Measurements from ENCODE around the gene FGF21. TPM values are rescaled to one million over a fixed set of nuclear protein-coding genes. Genes with fewer than 3 reads are reported as not detected.
"Not testable (repeated sequence)": the region's sequence is repeated elsewhere in the genome, so short reads cannot be mapped to it uniquely, and the experiment has no call there.

Gene FGF21
- total RNA-seq, 1 donor, result not detected

GRCh38 chr19:48756686-48757085, 1.4 kb downstream of the FGF21 start:
- H3K4me3 ChIP-seq (ENCODE audit: low read length), result no peak overlapping the region
- peaks cover 22% of the 10 kb centered on the region for H3K4me1 ChIP-seq (ENCODE audit: insufficient read depth, low read length)
- peaks cover 20% of the 10 kb centered on the region for H3K27me3 ChIP-seq (ENCODE audit: insufficient read depth, low read length)
- H3K9me3 ChIP-seq (ENCODE audit: low read depth, low read length), result no peaks in the 10 kb centered on the region

- H3K27me3 ChIP-seq (ENCODE audit: insufficient read depth, low read length), result peaks cover 17% of the 10 kb centered on the region
- H3K4me3 ChIP-seq (ENCODE audit: low read length), result no peak overlapping the region
- H3K9me3 ChIP-seq (ENCODE audit: low read depth, low read length), result no peaks in the 10 kb centered on the region
- peaks cover 19% of the 10 kb centered on the region for H3K4me1 ChIP-seq (ENCODE audit: insufficient read depth, low read length)
These were observed 1.9 kb downstream of the FGF21 start for GRCh38 chr19:48757089-48757675.

GRCh38 chr19:48757741-48758144, 2.4 kb downstream of the FGF21 start:
- peaks cover 13% of the 10 kb centered on the region for H3K4me1 ChIP-seq (ENCODE audit: insufficient read depth, low read length)
- peaks cover 11% of the 10 kb centered on the region for H3K27me3 ChIP-seq (ENCODE audit: insufficient read depth, low read length)
- no peak overlapping the region for H3K4me3 ChIP-seq (ENCODE audit: low read length)
- H3K9me3 ChIP-seq (ENCODE audit: low read depth, low read length), result no peaks in the 10 kb centered on the region

GRCh38 chr19:48760504-48761205, 5.3 kb downstream of the FGF21 start:
- Histone ChIP-seq H3K4me3 (ENCODE audit: low read length) (no peak overlapping the region), H3K27me3 (ENCODE audit: insufficient read depth, low read length) (no peaks in the 10 kb centered on the region), H3K4me1 (ENCODE audit: insufficient read depth, low read length) (peaks cover 5% of the 10 kb centered on the region), H3K9me3 (ENCODE audit: low read depth, low read length) (no peaks in the 10 kb centered on the region)

- H3K4me1 ChIP-seq (ENCODE audit: insufficient read depth, low read length), result peaks cover 12% of the 10 kb centered on the region
- not testable (repeated sequence) for H3K27me3 ChIP-seq (ENCODE audit: insufficient read depth, low read length); H3K4me3 ChIP-seq (ENCODE audit: low read length); H3K9me3 ChIP-seq (ENCODE audit: low read depth, low read length)
These were observed 10.5 kb downstream of the FGF21 start for GRCh38 chr19:48765816-48766215.

GRCh38 chr19:48768171-48768753, 12.9 kb downstream of the FGF21 start:
- not testable (repeated sequence) for H3K27me3 ChIP-seq (ENCODE audit: insufficient read depth, low read length); H3K4me3 ChIP-seq (ENCODE audit: low read length); H3K9me3 ChIP-seq (ENCODE audit: low read depth, low read length)
- H3K4me1 ChIP-seq (ENCODE audit: insufficient read depth, low read length), result peaks cover 12% of the 10 kb centered on the region

GRCh38 chr19:48768994-48769713, 13.8 kb downstream of the FGF21 start:
- Histone ChIP-seq H3K9me3 (ENCODE audit: low read depth, low read length) (no peaks in the 10 kb centered on the region), H3K4me1 (ENCODE audit: insufficient read depth, low read length) (peaks cover 12% of the 10 kb centered on the region), H3K4me3 (ENCODE audit: low read length) (no peak overlapping the region), H3K27me3 (ENCODE audit: insufficient read depth, low read length) (no peaks in the 10 kb centered on the region)

- Histone ChIP-seq H3K4me1 (ENCODE audit: insufficient read depth, low read length) (peaks cover 12% of the 10 kb centered on the region), H3K4me3 (ENCODE audit: low read length) (no peak overlapping the region), H3K27me3 (ENCODE audit: insufficient read depth, low read length) (no peaks in the 10 kb centered on the region), H3K9me3 (ENCODE audit: low read depth, low read length) (no peaks in the 10 kb centered on the region)
These were observed 14.9 kb downstream of the FGF21 start for GRCh38 chr19:48770266-48770665.

- Histone ChIP-seq H3K27me3 (ENCODE audit: insufficient read depth, low read length) (no peaks in the 10 kb centered on the region), H3K4me3 (ENCODE audit: low read length) (no peak overlapping the region), H3K4me1 (ENCODE audit: insufficient read depth, low read length) (peaks cover 12% of the 10 kb centered on the region), H3K9me3 (ENCODE audit: low read depth, low read length) (no peaks in the 10 kb centered on the region)
These were observed 15.6 kb downstream of the FGF21 start for GRCh38 chr19:48770734-48771472.

GRCh38 chr19:48772503-48772953, 17.2 kb downstream of the FGF21 start:
- Histone ChIP-seq H3K9me3 (ENCODE audit: low read depth, low read length) (no peaks in the 10 kb centered on the region), H3K27me3 (ENCODE audit: insufficient read depth, low read length) (no peaks in the 10 kb centered on the region), H3K4me1 (ENCODE audit: insufficient read depth, low read length) (peaks cover 12% of the 10 kb centered on the region), H3K4me3 (ENCODE audit: low read length) (no peak overlapping the region)

GRCh38 chr19:48777139-48777538, 21.8 kb downstream of the FGF21 start:
- peaks cover 3% of the 10 kb centered on the region for H3K4me1 ChIP-seq (ENCODE audit: insufficient read depth, low read length)
- no peak overlapping the region for H3K4me3 ChIP-seq (ENCODE audit: low read length)
- no peaks in the 10 kb centered on the region for H3K27me3 ChIP-seq (ENCODE audit: insufficient read depth, low read length)
- no peaks in the 10 kb centered on the region for H3K9me3 ChIP-seq (ENCODE audit: low read depth, low read length)

GRCh38 chr19:48777720-48778119, 22.4 kb downstream of the FGF21 start:
- H3K4me1 ChIP-seq (ENCODE audit: insufficient read depth, low read length), result peaks cover 3% of the 10 kb centered on the region
- H3K4me3 ChIP-seq (ENCODE audit: low read length), result no peak overlapping the region
- H3K9me3 ChIP-seq (ENCODE audit: low read depth, low read length), result no peaks in the 10 kb centered on the region
- no peaks in the 10 kb centered on the region for H3K27me3 ChIP-seq (ENCODE audit: insufficient read depth, low read length)

GRCh38 chr19:48779636-48780035, 24.3 kb downstream of the FGF21 start:
- no peak overlapping the region for H3K4me3 ChIP-seq (ENCODE audit: low read length)
- H3K9me3 ChIP-seq (ENCODE audit: low read depth, low read length), result no peaks in the 10 kb centered on the region
- H3K27me3 ChIP-seq (ENCODE audit: insufficient read depth, low read length), result no peaks in the 10 kb centered on the region
- H3K4me1 ChIP-seq (ENCODE audit: insufficient read depth, low read length), result peaks cover 3% of the 10 kb centered on the region

GRCh38 chr19:48780631-48781391, 25.5 kb downstream of the FGF21 start:
- H3K4me3 ChIP-seq (ENCODE audit: low read length), result no peak overlapping the region
- no peaks in the 10 kb centered on the region for H3K9me3 ChIP-seq (ENCODE audit: low read depth, low read length)
- no peaks in the 10 kb centered on the region for H3K27me3 ChIP-seq (ENCODE audit: insufficient read depth, low read length)
- H3K4me1 ChIP-seq (ENCODE audit: insufficient read depth, low read length), result peaks cover 3% of the 10 kb centered on the region

All from mononuclear cell (primary cell).